Endodermal cell (in vitro differentiated cells): ENCODE measurements around the gene SPAG5. TPM values are rescaled to one million over a fixed set of nuclear protein-coding genes. Genes with fewer than 3 reads are reported as not detected.
"Not testable (repeated sequence)": the region's sequence is repeated elsewhere in the genome, so short reads cannot be mapped to it uniquely, and the experiment has no call there.

Experiments
- DNase-seq: peaks from one replicate; pipeline ENCODE4 v3.0.0-alpha.2; 2017
- H3K27ac ChIP-seq: 2 replicates; pipeline ENCODE4 v1.5.1; 2013; ENCODE audit warnings: mild to moderate bottlenecking, low read depth, low read length, moderate library complexity
- H3K27me3 ChIP-seq: 2 replicates; pipeline ENCODE4 v1.6.1; 2013; ENCODE audit warnings: mild to moderate bottlenecking, low read length, moderate library complexity; ENCODE audit not compliant: insufficient read depth, control insufficient read depth, poor library complexity, severe bottlenecking
- H3K36me3 ChIP-seq: 2 replicates; pipeline ENCODE4 v1.7.0; 2013; ENCODE audit warnings: mild to moderate bottlenecking, low read length, moderate library complexity; ENCODE audit not compliant: control insufficient read depth, insufficient read depth
- H3K4me1 ChIP-seq: one replicate; pipeline ENCODE4 v1.7.0; 2013; ENCODE audit warnings: low read length; ENCODE audit not compliant: control insufficient read depth, insufficient read depth
- H3K4me3 ChIP-seq: 2 replicates; pipeline ENCODE4 v1.5.1; 2013; ENCODE audit warnings: mild to moderate bottlenecking, low read length, moderate library complexity
- H3K9ac ChIP-seq: 2 replicates; pipeline ENCODE4 v1.6.1; 2013; ENCODE audit warnings: mild to moderate bottlenecking, low read length, moderate library complexity; ENCODE audit not compliant: poor library complexity, severe bottlenecking; ENCODE audit errors: extremely low read depth
- H3K9me3 ChIP-seq: 2 replicates; pipeline ENCODE4 v1.6.1; 2013; ENCODE audit warnings: mild to moderate bottlenecking, low read length, moderate library complexity; ENCODE audit not compliant: control insufficient read depth
- H3K27ac Mint-ChIP-seq: 2 replicates; pipeline ENCODE4 v1.8.0; 2020; ENCODE audit warnings: mixed read lengths
- H3K27me3 Mint-ChIP-seq: 2 replicates; pipeline ENCODE4 v1.8.0; 2021; ENCODE audit warnings: mild to moderate bottlenecking, mixed read lengths; ENCODE audit not compliant: insufficient read depth
- H3K36me3 Mint-ChIP-seq: 2 replicates; pipeline ENCODE4 v1.8.0; 2020; ENCODE audit warnings: low read depth, mixed read lengths
- H3K4me1 Mint-ChIP-seq: 2 replicates; pipeline ENCODE4 v1.8.0; 2020; ENCODE audit warnings: mixed read lengths
- H3K4me3 Mint-ChIP-seq: 2 replicates; pipeline ENCODE4 v1.8.0; 2020; ENCODE audit warnings: mild to moderate bottlenecking, moderate library complexity, mixed read lengths
- H3K9me3 Mint-ChIP-seq: 2 replicates; pipeline ENCODE4 v1.8.0; 2020; ENCODE audit warnings: mild to moderate bottlenecking, mixed read lengths
- CTCF ChIP-seq: fragments of 200-600 bp; sonication (generic); conservative IDR thresholded peaks from 2 replicates; pipeline ENCODE4 v1.5.0; 2021; ENCODE audit warnings: antibody characterized with exemption, mild to moderate bottlenecking
- WGBS, 2 experiments: methylation state at CpG; one replicate each; pipeline versions ENCODE4 v1.1.5 to v1.1.7; 2013; ENCODE audit warnings: missing lambda C conversion rate in 2 of 2, mixed read lengths in 1 of 2; ENCODE audit not compliant: insufficient coverage in 1 of 2, insufficient read length in 1 of 2; 5-methylcytosine and 5-hydroxymethylcytosine counted together
- total RNA-seq, 2 donors: library from RNA; stranded (reverse); fragmentation: NEBNext Ultra II Directional in 1 of 2; extraction: Animal tissue kit (Norgen Biotek cat#: 25700) in 1 of 2; gene quantifications; 2 replicates in 1 of 2; 3 replicates in 1 of 2; pipeline ENCODE4 v1.2.1, GENCODE V29; 2021

SPAG5 gene
- total RNA-seq, 2 donors from 2014 or later, result 84.8 to 132 TPM

- Mint-ChIP-seq H3K9me3 (no peaks in the 10 kb centered on the region), H3K27me3 (no peaks in the 10 kb centered on the region), H3K4me3 (no peak overlapping the region), H3K4me1 (no peaks in the 10 kb centered on the region), H3K27ac (no peak overlapping the region), H3K36me3 (peaks cover 73% of the 10 kb centered on the region)
- Histone ChIP-seq H3K36me3 (peaks cover 86% of the 10 kb centered on the region), H3K9me3 (no peaks in the 10 kb centered on the region), H3K9ac (no peak overlapping the region), H3K4me1 (no peaks in the 10 kb centered on the region), H3K27me3 (no peaks in the 10 kb centered on the region), H3K4me3 (no peak overlapping the region), H3K27ac (no peak overlapping the region)
- no peak for DNase-seq
- no peak for TF ChIP-seq CTCF
- 79 to 88% methylated on average over 2 of the region's 2 CpGs for WGBS, 2 experiments
Observed at GRCh38 chr17:28612531-28612930, 13.7 kb upstream of the SPAG5 start.

- H3K27ac ChIP-seq, result no peak overlapping the region
- H3K27me3 ChIP-seq, result no peaks in the 10 kb centered on the region
- no peaks in the 10 kb centered on the region for H3K4me1 ChIP-seq
- H3K4me3 Mint-ChIP-seq, result no peak overlapping the region
- H3K9ac ChIP-seq, result no peak overlapping the region
- no peak overlapping the region for H3K4me3 ChIP-seq
- no peak for DNase-seq
- no peaks in the 10 kb centered on the region for H3K9me3 ChIP-seq
- H3K4me1 Mint-ChIP-seq, result no peaks in the 10 kb centered on the region
- WGBS, 2 experiments, result 94 to 96% methylated on average over 5 to 8 of the region's 8 CpGs
- TF ChIP-seq CTCF, result no peak
- H3K27me3 Mint-ChIP-seq, result no peaks in the 10 kb centered on the region
- peaks cover 64% of the 10 kb centered on the region for H3K36me3 Mint-ChIP-seq
- peaks cover 73% of the 10 kb centered on the region for H3K36me3 ChIP-seq
- no peaks in the 10 kb centered on the region for H3K9me3 Mint-ChIP-seq
- no peak overlapping the region for H3K27ac Mint-ChIP-seq
Observed at GRCh38 chr17:28610376-28610775, 11.6 kb upstream of the SPAG5 start.

GRCh38 chr17:28604031-28604430, 5.2 kb upstream of the SPAG5 start:
- DNase-seq, H3K4me3 Mint-ChIP-seq, H3K9me3 ChIP-seq, H3K4me1 Mint-ChIP-seq, H3K4me3 ChIP-seq, H3K27me3 Mint-ChIP-seq, H3K27me3 ChIP-seq, H3K27ac ChIP-seq, H3K27ac Mint-ChIP-seq, H3K4me1 ChIP-seq, H3K9me3 Mint-ChIP-seq, H3K9ac ChIP-seq: not testable (repeated sequence)
- H3K36me3 Mint-ChIP-seq, result peaks cover 33% of the 10 kb centered on the region
- peaks cover 22% of the 10 kb centered on the region for H3K36me3 ChIP-seq
- WGBS, 2 experiments, result 100% methylated on average over 11 of the region's 31 CpGs; no CpG with 5 or more reads in 1 of the 2 experiments
